Measurements from ENCODE around the gene SHISA2. TPM values are rescaled to one million over a fixed set of nuclear protein-coding genes. Genes with fewer than 3 reads are reported as not detected.

Gene SHISA2
- total RNA-seq, 1 experiment from 2014 or later, result 20.5 TPM

- H3K36me3 Mint-ChIP-seq, result no peaks in the 10 kb centered on the region
- ATAC-seq (no peak), DNase-seq (ENCODE audit: low spot score) (no peak)
- CTCF ChIA-PET, result interaction anchor here (1.2 kb wide), 1 partner anchor 21 kb away, joined by 5 read pairs; no protein-coding TSS in a partner anchor
- peaks cover 42% of the 10 kb centered on the region for H3K4me1 Mint-ChIP-seq
- POLR2A ChIA-PET, result interaction anchor here (0.6 kb wide), 1 partner anchor 172 kb away, joined by 3 read pairs; no protein-coding TSS in a partner anchor
- H3K27ac Mint-ChIP-seq, result no peak overlapping the region
- H3K27me3 Mint-ChIP-seq (ENCODE audit: low read depth), result peaks cover 35% of the 10 kb centered on the region
- TF ChIP-seq ZNF121 (CRISPR knock-in tag; IDR thresholded peaks at IDR 0.05) (no peak), ZNF263 (CRISPR knock-in tag; IDR thresholded peaks at IDR 0.05; ENCODE audit: low read depth) (no peak), ZNF423 (CRISPR knock-in tag; IDR thresholded peaks at IDR 0.05) (no peak), JUN (CRISPR knock-in tag; IDR thresholded peaks at IDR 0.05) (no peak), ETV6 (CRISPR knock-in tag; IDR thresholded peaks at IDR 0.05) (no peak), GRHL2 (CRISPR knock-in tag; IDR thresholded peaks at IDR 0.05; ENCODE audit: insufficient replicate concordance, severe bottlenecking) (no peak), CREB1 (CRISPR knock-in tag; IDR thresholded peaks at IDR 0.05) (no peak), SP1 (CRISPR knock-in tag; conservative IDR thresholded peaks at IDR 0.05) (no peak), ESRRA (CRISPR knock-in tag; IDR thresholded peaks at IDR 0.05; ENCODE audit: borderline replicate concordance) (no peak), RORB (CRISPR knock-in tag; IDR thresholded peaks at IDR 0.05) (no peak)
- TF ChIP-seq, protein P1, sequence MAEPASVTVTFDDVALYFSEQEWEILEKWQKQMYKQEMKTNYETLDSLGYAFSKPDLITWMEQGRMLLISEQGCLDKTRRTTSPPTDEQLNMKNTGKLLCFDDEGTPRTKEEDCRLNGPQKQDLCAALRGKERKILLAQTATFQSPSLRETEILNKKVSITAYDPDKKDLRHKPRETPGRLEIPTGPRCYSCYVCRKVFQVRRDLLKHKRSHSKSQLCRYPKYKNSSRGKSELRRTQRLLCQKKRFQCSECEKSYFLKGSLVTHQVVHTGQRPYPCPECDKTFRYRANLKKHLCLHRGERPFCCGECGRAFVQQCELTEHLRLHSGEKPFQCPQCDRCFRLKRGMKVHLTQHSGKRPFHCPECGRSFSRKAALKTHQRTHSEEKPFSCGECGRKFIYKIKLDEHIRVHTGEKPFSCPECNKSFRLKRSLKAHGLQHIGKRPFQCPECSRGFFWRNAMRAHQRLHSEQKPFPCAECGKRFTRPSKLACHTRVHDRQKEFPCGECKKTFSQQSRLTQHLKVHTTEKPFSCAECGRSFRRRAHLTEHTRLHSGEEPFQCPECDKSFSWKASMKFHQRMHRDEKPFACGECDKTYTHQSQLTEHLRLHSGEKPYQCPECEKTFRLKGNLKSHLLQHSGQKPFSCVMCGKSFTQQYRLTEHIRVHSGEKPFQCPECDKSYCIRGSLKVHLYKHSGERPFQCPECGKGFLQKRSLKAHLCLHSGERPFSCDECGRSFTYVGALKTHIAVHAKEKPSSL (CRISPR knock-in tag; conservative IDR thresholded peaks at IDR 0.05), result no peak
- TF ChIP-seq, protein P2, sequence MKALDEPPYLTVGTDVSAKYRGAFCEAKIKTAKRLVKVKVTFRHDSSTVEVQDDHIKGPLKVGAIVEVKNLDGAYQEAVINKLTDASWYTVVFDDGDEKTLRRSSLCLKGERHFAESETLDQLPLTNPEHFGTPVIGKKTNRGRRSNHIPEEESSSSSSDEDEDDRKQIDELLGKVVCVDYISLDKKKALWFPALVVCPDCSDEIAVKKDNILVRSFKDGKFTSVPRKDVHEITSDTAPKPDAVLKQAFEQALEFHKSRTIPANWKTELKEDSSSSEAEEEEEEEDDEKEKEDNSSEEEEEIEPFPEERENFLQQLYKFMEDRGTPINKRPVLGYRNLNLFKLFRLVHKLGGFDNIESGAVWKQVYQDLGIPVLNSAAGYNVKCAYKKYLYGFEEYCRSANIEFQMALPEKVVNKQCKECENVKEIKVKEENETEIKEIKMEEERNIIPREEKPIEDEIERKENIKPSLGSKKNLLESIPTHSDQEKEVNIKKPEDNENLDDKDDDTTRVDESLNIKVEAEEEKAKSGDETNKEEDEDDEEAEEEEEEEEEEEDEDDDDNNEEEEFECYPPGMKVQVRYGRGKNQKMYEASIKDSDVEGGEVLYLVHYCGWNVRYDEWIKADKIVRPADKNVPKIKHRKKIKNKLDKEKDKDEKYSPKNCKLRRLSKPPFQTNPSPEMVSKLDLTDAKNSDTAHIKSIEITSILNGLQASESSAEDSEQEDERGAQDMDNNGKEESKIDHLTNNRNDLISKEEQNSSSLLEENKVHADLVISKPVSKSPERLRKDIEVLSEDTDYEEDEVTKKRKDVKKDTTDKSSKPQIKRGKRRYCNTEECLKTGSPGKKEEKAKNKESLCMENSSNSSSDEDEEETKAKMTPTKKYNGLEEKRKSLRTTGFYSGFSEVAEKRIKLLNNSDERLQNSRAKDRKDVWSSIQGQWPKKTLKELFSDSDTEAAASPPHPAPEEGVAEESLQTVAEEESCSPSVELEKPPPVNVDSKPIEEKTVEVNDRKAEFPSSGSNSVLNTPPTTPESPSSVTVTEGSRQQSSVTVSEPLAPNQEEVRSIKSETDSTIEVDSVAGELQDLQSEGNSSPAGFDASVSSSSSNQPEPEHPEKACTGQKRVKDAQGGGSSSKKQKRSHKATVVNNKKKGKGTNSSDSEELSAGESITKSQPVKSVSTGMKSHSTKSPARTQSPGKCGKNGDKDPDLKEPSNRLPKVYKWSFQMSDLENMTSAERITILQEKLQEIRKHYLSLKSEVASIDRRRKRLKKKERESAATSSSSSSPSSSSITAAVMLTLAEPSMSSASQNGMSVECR (CRISPR knock-in tag; IDR thresholded peaks at IDR 0.05; ENCODE audit: borderline replicate concordance), result no peak
- TF ChIP-seq, protein P3, sequence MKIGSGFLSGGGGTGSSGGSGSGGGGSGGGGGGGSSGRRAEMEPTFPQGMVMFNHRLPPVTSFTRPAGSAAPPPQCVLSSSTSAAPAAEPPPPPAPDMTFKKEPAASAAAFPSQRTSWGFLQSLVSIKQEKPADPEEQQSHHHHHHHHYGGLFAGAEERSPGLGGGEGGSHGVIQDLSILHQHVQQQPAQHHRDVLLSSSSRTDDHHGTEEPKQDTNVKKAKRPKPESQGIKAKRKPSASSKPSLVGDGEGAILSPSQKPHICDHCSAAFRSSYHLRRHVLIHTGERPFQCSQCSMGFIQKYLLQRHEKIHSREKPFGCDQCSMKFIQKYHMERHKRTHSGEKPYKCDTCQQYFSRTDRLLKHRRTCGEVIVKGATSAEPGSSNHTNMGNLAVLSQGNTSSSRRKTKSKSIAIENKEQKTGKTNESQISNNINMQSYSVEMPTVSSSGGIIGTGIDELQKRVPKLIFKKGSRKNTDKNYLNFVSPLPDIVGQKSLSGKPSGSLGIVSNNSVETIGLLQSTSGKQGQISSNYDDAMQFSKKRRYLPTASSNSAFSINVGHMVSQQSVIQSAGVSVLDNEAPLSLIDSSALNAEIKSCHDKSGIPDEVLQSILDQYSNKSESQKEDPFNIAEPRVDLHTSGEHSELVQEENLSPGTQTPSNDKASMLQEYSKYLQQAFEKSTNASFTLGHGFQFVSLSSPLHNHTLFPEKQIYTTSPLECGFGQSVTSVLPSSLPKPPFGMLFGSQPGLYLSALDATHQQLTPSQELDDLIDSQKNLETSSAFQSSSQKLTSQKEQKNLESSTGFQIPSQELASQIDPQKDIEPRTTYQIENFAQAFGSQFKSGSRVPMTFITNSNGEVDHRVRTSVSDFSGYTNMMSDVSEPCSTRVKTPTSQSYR (CRISPR knock-in tag; IDR thresholded peaks at IDR 0.05), result no peak
- TF ChIP-seq, protein P4, sequence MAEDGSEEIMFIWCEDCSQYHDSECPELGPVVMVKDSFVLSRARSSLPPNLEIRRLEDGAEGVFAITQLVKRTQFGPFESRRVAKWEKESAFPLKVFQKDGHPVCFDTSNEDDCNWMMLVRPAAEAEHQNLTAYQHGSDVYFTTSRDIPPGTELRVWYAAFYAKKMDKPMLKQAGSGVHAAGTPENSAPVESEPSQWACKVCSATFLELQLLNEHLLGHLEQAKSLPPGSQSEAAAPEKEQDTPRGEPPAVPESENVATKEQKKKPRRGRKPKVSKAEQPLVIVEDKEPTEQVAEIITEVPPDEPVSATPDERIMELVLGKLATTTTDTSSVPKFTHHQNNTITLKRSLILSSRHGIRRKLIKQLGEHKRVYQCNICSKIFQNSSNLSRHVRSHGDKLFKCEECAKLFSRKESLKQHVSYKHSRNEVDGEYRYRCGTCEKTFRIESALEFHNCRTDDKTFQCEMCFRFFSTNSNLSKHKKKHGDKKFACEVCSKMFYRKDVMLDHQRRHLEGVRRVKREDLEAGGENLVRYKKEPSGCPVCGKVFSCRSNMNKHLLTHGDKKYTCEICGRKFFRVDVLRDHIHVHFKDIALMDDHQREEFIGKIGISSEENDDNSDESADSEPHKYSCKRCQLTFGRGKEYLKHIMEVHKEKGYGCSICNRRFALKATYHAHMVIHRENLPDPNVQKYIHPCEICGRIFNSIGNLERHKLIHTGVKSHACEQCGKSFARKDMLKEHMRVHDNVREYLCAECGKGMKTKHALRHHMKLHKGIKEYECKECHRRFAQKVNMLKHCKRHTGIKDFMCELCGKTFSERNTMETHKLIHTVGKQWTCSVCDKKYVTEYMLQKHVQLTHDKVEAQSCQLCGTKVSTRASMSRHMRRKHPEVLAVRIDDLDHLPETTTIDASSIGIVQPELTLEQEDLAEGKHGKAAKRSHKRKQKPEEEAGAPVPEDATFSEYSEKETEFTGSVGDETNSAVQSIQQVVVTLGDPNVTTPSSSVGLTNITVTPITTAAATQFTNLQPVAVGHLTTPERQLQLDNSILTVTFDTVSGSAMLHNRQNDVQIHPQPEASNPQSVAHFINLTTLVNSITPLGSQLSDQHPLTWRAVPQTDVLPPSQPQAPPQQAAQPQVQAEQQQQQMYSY (CRISPR knock-in tag; IDR thresholded peaks at IDR 0.05), result no peak
- TF ChIP-seq, protein P5, sequence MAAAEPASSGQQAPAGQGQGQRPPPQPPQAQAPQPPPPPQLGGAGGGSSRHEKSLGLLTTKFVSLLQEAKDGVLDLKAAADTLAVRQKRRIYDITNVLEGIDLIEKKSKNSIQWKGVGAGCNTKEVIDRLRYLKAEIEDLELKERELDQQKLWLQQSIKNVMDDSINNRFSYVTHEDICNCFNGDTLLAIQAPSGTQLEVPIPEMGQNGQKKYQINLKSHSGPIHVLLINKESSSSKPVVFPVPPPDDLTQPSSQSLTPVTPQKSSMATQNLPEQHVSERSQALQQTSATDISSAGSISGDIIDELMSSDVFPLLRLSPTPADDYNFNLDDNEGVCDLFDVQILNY (CRISPR knock-in tag; IDR thresholded peaks at IDR 0.05), result no peak
- TF ChIP-seq, protein P6, sequence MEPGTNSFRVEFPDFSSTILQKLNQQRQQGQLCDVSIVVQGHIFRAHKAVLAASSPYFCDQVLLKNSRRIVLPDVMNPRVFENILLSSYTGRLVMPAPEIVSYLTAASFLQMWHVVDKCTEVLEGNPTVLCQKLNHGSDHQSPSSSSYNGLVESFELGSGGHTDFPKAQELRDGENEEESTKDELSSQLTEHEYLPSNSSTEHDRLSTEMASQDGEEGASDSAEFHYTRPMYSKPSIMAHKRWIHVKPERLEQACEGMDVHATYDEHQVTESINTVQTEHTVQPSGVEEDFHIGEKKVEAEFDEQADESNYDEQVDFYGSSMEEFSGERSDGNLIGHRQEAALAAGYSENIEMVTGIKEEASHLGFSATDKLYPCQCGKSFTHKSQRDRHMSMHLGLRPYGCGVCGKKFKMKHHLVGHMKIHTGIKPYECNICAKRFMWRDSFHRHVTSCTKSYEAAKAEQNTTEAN (CRISPR knock-in tag; IDR thresholded peaks at IDR 0.05), result no peak
- H3K4me3 Mint-ChIP-seq, result no peak overlapping the region
- no peaks in the 10 kb centered on the region for H3K9me3 Mint-ChIP-seq
Measured at GRCh38 chr13:26016189-26016588, 35.6 kb downstream of the SHISA2 start.

Data from WTC11 (cell line).